GM21528 (cell line): ENCODE data around the gene SPACA4.
"Not testable (repeated sequence)": the region's sequence is repeated elsewhere in the genome, so short reads cannot be mapped to it uniquely, and the experiment has no call there.

Experiments used
- ATAC-seq: cut with Tn5 transposase; IDR thresholded peaks from one replicate; pipeline ENCODE4 v1.9.1; 2021; ENCODE audit warnings: mild to moderate bottlenecking, moderate library complexity; ENCODE audit not compliant: unreplicated experiment, low FRiP score

SPACA4 gene, protein sequence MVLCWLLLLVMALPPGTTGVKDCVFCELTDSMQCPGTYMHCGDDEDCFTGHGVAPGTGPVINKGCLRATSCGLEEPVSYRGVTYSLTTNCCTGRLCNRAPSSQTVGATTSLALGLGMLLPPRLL

DNA sequence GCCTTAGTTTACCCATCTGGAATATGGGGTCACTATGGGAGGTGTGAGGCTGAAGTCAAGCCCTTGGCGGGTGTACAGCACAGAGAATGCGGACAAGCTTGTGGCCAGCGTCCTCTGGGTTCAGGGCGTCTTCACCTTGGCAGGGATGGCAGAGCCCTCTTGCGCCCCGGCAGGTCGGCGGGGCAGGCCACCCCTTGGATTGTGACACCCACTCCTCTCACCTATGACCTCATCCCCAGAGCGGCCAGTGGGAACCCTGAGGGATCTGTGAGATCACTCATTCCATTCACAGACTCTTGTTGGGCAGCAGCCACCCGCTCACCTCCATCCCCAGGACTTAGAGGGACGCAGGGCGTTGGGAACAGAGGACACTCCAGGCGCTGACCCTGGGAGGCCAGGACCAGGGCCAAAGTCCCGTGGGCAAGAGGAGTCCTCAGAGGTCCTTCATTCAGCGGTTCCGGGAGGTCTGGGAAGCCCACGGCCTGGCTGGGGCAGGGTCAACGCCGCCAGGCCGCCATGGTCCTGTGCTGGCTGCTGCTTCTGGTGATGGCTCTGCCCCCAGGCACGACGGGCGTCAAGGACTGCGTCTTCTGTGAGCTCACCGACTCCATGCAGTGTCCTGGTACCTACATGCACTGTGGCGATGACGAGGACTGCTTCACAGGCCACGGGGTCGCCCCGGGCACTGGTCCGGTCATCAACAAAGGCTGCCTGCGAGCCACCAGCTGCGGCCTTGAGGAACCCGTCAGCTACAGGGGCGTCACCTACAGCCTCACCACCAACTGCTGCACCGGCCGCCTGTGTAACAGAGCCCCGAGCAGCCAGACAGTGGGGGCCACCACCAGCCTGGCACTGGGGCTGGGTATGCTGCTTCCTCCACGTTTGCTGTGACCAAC lies at the start of gene SPACA4:
Gene SPACA4, plus strand, starts transcription at position 280 of the 896 bp plus-strand sequence. Its CDS starts 237 bp downstream, at position 517.
- ATAC-seq: no peak

DNA sequence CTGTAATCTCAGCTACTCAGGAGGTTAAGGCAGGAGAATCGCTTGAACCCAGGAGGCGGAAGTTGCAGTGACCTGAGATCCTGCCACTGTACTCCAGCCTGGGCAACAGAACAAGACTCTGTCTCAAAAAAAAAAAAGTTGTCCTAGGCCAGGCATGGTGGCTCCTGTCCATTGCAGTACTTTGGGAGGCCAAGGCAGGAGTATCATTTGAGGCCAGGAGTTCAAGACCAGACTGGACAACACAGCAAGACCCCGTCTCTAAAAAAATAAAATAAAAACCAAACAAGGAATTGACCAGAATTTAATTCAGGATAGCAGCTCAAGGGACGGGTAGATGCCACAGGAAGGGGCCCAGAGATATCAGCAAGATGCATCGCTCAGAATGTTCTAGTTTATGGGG lies 49.7 kb upstream of the SPACA4 start:
- ATAC-seq: no peak

- ATAC-seq: no peak
Measured at GRCh38 chr19:48558018-48558684, 48.4 kb upstream of the SPACA4 start.

- ATAC-seq: no peak
Measured at GRCh38 chr19:48560095-48560530, 46.4 kb upstream of the SPACA4 start.

GRCh38 chr19:48561412-48561811 lies 45.1 kb upstream of the SPACA4 start:
- ATAC-seq: no peak

DNA sequence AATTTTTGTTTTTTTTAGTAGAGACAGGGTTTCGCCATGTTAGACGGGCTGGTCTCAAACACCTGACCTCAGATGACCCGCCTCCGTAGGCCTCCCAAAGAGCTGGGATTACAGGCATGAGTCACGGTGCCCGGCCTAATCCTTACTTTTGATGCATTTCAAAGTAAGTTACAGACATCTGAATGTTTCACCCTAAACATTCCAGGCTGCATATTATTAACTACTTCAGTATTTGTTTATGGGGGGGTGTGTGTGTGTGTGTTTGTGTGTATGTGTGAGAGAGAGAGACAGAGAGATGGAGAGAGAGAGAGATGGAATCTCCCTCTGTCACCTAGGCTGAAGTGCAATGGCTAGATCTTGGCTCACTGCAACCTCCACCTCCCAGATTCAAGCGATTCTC lies 41.5 kb upstream of the SPACA4 start:
- ATAC-seq: no peak

DNA sequence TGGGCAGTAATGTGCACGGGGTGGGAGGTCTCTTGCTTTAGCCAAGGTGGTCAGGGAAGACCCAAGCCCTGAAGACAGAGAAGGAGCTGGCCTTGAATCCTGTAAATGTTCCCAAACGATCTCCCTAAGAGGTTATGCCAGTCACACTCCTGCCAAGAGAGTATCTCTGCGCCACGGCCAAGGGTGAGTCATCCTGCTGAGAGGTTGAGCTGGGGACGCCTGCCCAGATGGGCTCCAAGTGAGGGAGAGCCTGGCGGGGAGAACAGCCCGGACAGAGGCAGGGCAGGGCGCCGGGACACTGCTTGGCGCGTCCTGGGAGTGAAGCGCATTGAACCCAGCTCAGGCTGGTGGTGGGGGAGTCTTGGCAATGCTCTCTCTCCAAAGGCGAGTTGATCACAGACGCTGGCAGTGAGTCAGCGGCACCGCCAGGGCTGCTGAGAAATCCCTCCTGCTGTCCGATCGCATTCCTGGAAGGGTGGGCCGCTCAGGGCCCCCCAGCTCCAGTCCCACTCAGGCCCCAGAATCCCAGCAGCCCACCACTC lies 38.1 kb upstream of the SPACA4 start:
- no peak for ATAC-seq

- ATAC-seq: no peak
Measured at GRCh38 chr19:48569814-48570213, 36.7 kb upstream of the SPACA4 start.

GRCh38 chr19:48571378-48572162 lies 35.0 kb upstream of the SPACA4 start:
- no peak for ATAC-seq

GRCh38 chr19:48573163-48573505 lies 33.4 kb upstream of the SPACA4 start:
- no peak for ATAC-seq

GRCh38 chr19:48575931-48576622 lies 30.5 kb upstream of the SPACA4 start:
- ATAC-seq: no peak

GRCh38 chr19:48577908-48578307 lies 28.6 kb upstream of the SPACA4 start:
- ATAC-seq: not testable (repeated sequence)

DNA sequence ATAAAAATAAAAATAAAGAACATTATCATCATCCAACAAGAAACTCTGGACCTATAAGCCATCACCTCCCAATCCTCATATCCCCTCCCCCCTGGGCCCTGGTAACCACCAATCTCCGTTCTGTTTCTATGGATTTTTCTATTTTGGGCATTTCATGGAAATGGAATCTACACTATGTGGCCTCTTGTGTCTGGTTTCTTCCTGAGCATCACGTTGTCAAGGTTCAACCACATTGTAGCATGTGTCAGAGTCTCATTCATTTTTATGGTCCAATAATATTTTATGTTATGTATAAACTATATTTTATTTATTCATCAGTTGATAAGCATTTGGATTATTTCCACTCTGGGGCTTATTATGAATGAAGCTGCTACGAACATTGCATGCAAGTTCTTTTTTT lies 27.7 kb upstream of the SPACA4 start:
- ATAC-seq: no peak

DNA sequence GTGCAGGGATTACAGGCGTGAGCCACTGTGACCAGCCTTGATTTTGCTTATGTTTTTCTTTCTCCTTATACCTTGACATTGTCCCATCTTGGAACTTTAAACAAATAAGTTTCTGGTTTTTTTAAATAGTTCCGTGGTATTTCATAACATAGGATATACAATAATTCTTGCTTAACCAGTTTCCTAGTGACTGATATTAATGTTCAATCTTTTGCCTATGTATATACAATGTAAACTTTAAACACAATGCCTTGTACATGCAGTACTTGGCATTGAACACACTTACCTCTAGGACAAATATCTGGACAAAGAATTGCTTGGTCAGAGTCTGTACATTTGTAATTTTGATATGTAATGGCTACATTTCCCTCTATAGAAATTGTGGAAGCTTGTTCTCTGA lies 24.4 kb upstream of the SPACA4 start:
- no peak for ATAC-seq

DNA sequence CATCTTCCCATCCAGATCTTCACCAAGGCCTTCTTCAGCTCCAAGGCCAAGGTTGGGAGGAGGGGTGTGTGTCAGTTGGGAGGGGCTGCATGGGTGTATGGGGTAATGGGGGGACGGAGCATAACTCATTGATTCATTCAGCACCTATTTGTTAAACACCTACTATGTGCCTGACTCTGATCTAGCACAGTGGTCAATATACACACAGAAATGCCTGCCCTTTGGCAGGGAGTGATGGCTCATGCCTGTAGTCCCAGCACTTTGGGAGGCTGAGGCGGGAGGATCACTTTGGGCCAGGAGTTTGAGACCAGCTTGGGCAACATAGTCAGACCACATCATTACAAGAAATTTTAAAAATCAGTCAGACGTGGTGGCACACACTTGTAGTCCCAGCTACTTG lies 19.2 kb upstream of the SPACA4 start:
- ATAC-seq: no peak

DNA sequence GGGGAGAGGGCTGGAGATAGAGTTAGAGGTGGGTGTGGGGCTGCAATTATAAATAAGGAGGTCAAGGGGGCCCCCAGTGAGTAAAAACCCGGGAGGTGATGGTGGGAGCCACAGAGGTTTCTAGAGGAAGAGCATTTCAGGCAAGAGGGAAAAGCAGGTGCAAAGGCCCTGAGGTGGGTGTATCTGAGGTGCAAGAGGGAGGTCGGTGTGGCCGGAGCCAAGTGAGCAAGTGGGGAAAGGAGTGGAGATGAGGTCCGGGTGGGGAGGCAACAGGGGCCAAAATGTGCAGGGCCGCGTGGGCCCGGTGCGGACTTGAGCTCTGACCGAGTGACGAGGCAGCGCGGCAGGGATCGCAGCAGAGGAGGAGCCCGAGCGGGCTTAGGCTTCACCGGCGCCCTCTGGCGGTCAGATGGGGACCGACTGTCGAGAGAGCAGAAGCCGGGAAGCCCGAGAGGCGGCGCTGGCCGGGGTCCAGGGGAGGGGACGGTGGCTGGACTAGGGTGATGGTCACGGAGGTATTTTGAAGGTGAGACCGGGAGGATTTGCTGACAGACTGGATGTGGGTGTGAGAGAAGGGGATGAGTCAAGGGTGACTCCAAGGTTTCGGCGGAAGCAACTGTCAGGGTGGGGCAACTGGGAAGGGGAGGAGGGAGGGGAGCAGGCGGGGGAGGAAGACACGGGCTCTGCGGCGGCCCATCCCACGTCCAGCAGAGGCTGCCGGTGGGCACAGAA lies 17.7 kb upstream of the SPACA4 start:
- no peak for ATAC-seq

DNA sequence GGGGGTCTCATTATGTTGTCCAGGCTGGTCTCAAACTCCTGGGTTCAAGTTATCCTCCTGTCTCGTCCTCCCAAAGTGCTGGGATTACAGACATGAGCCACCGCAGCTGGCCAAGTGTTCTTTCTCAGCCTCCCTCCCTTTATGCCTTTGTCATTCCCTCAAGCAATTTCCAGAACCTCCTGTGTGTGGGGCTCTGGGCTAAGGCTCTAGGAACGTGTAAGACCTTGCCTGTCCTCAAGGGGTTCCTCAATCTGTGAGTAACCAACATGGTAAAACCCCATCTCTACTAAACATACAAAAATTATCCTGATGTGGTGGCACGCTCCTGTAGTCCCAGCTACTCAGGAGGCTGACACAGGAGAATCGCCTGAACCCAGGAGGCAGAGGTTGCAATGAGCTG lies 15.5 kb upstream of the SPACA4 start:
- ATAC-seq: no peak

GRCh38 chr19:48595171-48595570 lies 11.4 kb upstream of the SPACA4 start:
- ATAC-seq: no peak

- no peak for ATAC-seq
Measured at GRCh38 chr19:48595833-48596232, 10.7 kb upstream of the SPACA4 start.
